Stimulated activated memory B cell treated with anti-CD40 and anti-IgM and Interleukin-4, amounts not matched to agents 10 μg/mL and 1 μg/mL and 100 μg/mL, for 72 hours (primary cell): ENCODE measurements around the gene IL25.

Experiments
- ATAC-seq: fragments of 150-1000 bp; cut with Tn5 transposase; 2 replicates; pipeline ENCODE4 v1.10.0; 2021
- H3K27ac Mint-ChIP-seq: one replicate; pipeline ENCODE4 v1.8.0; 2022; ENCODE audit warnings: mild to moderate bottlenecking, mixed read lengths
- H3K27me3 Mint-ChIP-seq: one replicate; pipeline ENCODE4 v1.8.0; 2022; ENCODE audit warnings: mixed read lengths
- H3K36me3 Mint-ChIP-seq: one replicate; pipeline ENCODE4 v1.8.0; 2022; ENCODE audit warnings: mixed read lengths
- H3K4me1 Mint-ChIP-seq: one replicate; pipeline ENCODE4 v1.8.0; 2022; ENCODE audit warnings: mixed read lengths
- H3K4me3 Mint-ChIP-seq: one replicate; pipeline ENCODE4 v1.8.0; 2022; ENCODE audit warnings: mild to moderate bottlenecking, moderate library complexity, mixed read lengths
- H3K9me3 Mint-ChIP-seq: one replicate; pipeline ENCODE4 v1.8.0; 2022; ENCODE audit warnings: mixed read lengths

IL25 gene

GRCh38 chr14:23348297-23348655, 24.3 kb upstream of the IL25 start:
- no peak overlapping the region for H3K27ac Mint-ChIP-seq
- H3K4me3 Mint-ChIP-seq: no peak overlapping the region
- peaks cover 3% of the 10 kb centered on the region for H3K9me3 Mint-ChIP-seq
- H3K36me3 Mint-ChIP-seq: no peaks in the 10 kb centered on the region
- no peaks in the 10 kb centered on the region for H3K4me1 Mint-ChIP-seq
- peaks cover 45% of the 10 kb centered on the region for H3K27me3 Mint-ChIP-seq
- no peak for ATAC-seq

- no peak for ATAC-seq
- Mint-ChIP-seq H3K27ac (no peak overlapping the region), H3K4me3 (no peak overlapping the region), H3K9me3 (peaks cover 3% of the 10 kb centered on the region), H3K4me1 (no peaks in the 10 kb centered on the region), H3K36me3 (no peaks in the 10 kb centered on the region), H3K27me3 (peaks cover 56% of the 10 kb centered on the region)
These were observed 23.3 kb upstream of the IL25 start for GRCh38 chr14:23349156-23349845.

GRCh38 chr14:23351681-23352505, 20.7 kb upstream of the IL25 start:
- Mint-ChIP-seq H3K27ac (no peak overlapping the region), H3K4me3 (peak overlapping the region; percentile 57), H3K9me3 (peaks cover 3% of the 10 kb centered on the region), H3K4me1 (no peaks in the 10 kb centered on the region), H3K27me3 (peaks cover 78% of the 10 kb centered on the region), H3K36me3 (no peaks in the 10 kb centered on the region)
- no peak for ATAC-seq

GRCh38 chr14:23352506-23353432, 19.8 kb upstream of the IL25 start, which contains the start of gene SLC22A17:
Gene SLC22A17, minus strand, starts transcription at chr14:23352887.
- peak; percentile 67 for ATAC-seq
- peak within 1 kb of the TSS; percentile 57 for H3K4me3 Mint-ChIP-seq
- H3K27ac Mint-ChIP-seq: no peak within 1 kb of the TSS
- H3K36me3 Mint-ChIP-seq: no peaks in the 10 kb centered on the region
- H3K4me1 Mint-ChIP-seq: no peaks in the 10 kb centered on the region
- peaks cover 3% of the 10 kb centered on the region for H3K9me3 Mint-ChIP-seq
- H3K27me3 Mint-ChIP-seq: peaks cover 76% of the 10 kb centered on the region

GRCh38 chr14:23353433-23353780, 19.2 kb upstream of the IL25 start:
- no peak overlapping the region for H3K27ac Mint-ChIP-seq

GRCh38 chr14:23354990-23355389, 17.6 kb upstream of the IL25 start:
- no peak overlapping the region for H3K4me3 Mint-ChIP-seq
- H3K9me3 Mint-ChIP-seq: peaks cover 3% of the 10 kb centered on the region
- no peak for ATAC-seq
- H3K27me3 Mint-ChIP-seq: peaks cover 69% of the 10 kb centered on the region
- H3K36me3 Mint-ChIP-seq: no peaks in the 10 kb centered on the region
- no peaks in the 10 kb centered on the region for H3K4me1 Mint-ChIP-seq
- no peak overlapping the region for H3K27ac Mint-ChIP-seq

More at GRCh38 chr14:23353433-23353780, 19.2 kb upstream of the IL25 start:
- Mint-ChIP-seq H3K27me3 (peaks cover 71% of the 10 kb centered on the region), H3K36me3 (no peaks in the 10 kb centered on the region), H3K9me3 (peaks cover 3% of the 10 kb centered on the region), H3K4me1 (no peaks in the 10 kb centered on the region), H3K4me3 (peak overlapping the region; percentile 53)
- ATAC-seq: no peak

GRCh38 chr14:23355871-23356435, 16.7 kb upstream of the IL25 start:
- peaks cover 64% of the 10 kb centered on the region for H3K27me3 Mint-ChIP-seq
- no peaks in the 10 kb centered on the region for H3K36me3 Mint-ChIP-seq
- no peaks in the 10 kb centered on the region for H3K9me3 Mint-ChIP-seq
- ATAC-seq: no peak
- no peaks in the 10 kb centered on the region for H3K4me1 Mint-ChIP-seq
- no peak overlapping the region for H3K27ac Mint-ChIP-seq
- no peak overlapping the region for H3K4me3 Mint-ChIP-seq

GRCh38 chr14:23356662-23357061, 15.9 kb upstream of the IL25 start:
- no peak overlapping the region for H3K4me3 Mint-ChIP-seq
- no peaks in the 10 kb centered on the region for H3K9me3 Mint-ChIP-seq
- no peak for ATAC-seq
- no peaks in the 10 kb centered on the region for H3K36me3 Mint-ChIP-seq
- H3K27me3 Mint-ChIP-seq: peaks cover 57% of the 10 kb centered on the region
- no peaks in the 10 kb centered on the region for H3K4me1 Mint-ChIP-seq
- H3K27ac Mint-ChIP-seq: no peak overlapping the region

GRCh38 chr14:23357261-23357660, 15.3 kb upstream of the IL25 start:
- no peak for ATAC-seq
- H3K4me3 Mint-ChIP-seq: no peak overlapping the region
- no peaks in the 10 kb centered on the region for H3K36me3 Mint-ChIP-seq
- no peak overlapping the region for H3K27ac Mint-ChIP-seq
- peaks cover 57% of the 10 kb centered on the region for H3K27me3 Mint-ChIP-seq
- no peaks in the 10 kb centered on the region for H3K4me1 Mint-ChIP-seq
- H3K9me3 Mint-ChIP-seq: no peaks in the 10 kb centered on the region

GRCh38 chr14:23358042-23358441, 14.6 kb upstream of the IL25 start:
- Mint-ChIP-seq H3K4me1 (no peaks in the 10 kb centered on the region), H3K27me3 (peaks cover 53% of the 10 kb centered on the region)
- ATAC-seq: no peak

GRCh38 chr14:23358553-23359166, 13.9 kb upstream of the IL25 start:
- no peak overlapping the region for H3K4me3 Mint-ChIP-seq
- no peak for ATAC-seq
- no peak overlapping the region for H3K27ac Mint-ChIP-seq
- H3K4me1 Mint-ChIP-seq: no peaks in the 10 kb centered on the region
- H3K36me3 Mint-ChIP-seq: no peaks in the 10 kb centered on the region
- H3K27me3 Mint-ChIP-seq: peaks cover 47% of the 10 kb centered on the region
- H3K9me3 Mint-ChIP-seq: no peaks in the 10 kb centered on the region

More at GRCh38 chr14:23358042-23358441, 14.6 kb upstream of the IL25 start:
- no peak overlapping the region for H3K4me3 Mint-ChIP-seq
- H3K9me3 Mint-ChIP-seq: no peaks in the 10 kb centered on the region
- H3K27ac Mint-ChIP-seq: no peak overlapping the region
- no peaks in the 10 kb centered on the region for H3K36me3 Mint-ChIP-seq

- no peak overlapping the region for H3K27ac Mint-ChIP-seq
- H3K27me3 Mint-ChIP-seq: peaks cover 44% of the 10 kb centered on the region
- no peak for ATAC-seq
- no peak overlapping the region for H3K4me3 Mint-ChIP-seq
- no peaks in the 10 kb centered on the region for H3K4me1 Mint-ChIP-seq
- no peaks in the 10 kb centered on the region for H3K9me3 Mint-ChIP-seq
- H3K36me3 Mint-ChIP-seq: no peaks in the 10 kb centered on the region
These were observed 13.4 kb upstream of the IL25 start for GRCh38 chr14:23359167-23359626.

GRCh38 chr14:23359722-23360447, 12.7 kb upstream of the IL25 start:
- H3K27me3 Mint-ChIP-seq: peaks cover 44% of the 10 kb centered on the region
- no peaks in the 10 kb centered on the region for H3K36me3 Mint-ChIP-seq
- no peak overlapping the region for H3K27ac Mint-ChIP-seq
- H3K4me3 Mint-ChIP-seq: no peak overlapping the region
- H3K9me3 Mint-ChIP-seq: no peaks in the 10 kb centered on the region
- ATAC-seq: no peak
- no peaks in the 10 kb centered on the region for H3K4me1 Mint-ChIP-seq

- Mint-ChIP-seq H3K36me3 (no peaks in the 10 kb centered on the region), H3K27ac (no peak overlapping the region)
- no peak for ATAC-seq
These were observed 12.1 kb upstream of the IL25 start for GRCh38 chr14:23360496-23360895.

More at GRCh38 chr14:23360496-23360895, 12.1 kb upstream of the IL25 start:
- Mint-ChIP-seq H3K27me3 (peaks cover 41% of the 10 kb centered on the region), H3K4me3 (no peak overlapping the region), H3K4me1 (no peaks in the 10 kb centered on the region), H3K9me3 (no peaks in the 10 kb centered on the region)
